HEK293 (cell line): ENCODE measurements around the gene SPRN.

Experiments
- AEBP2 ChIP-seq: fragments of 450-650 bp; formaldehyde crosslinking; IDR thresholded peaks from 2 replicates; pipeline ENCODE4 v1.5.1; 2016; ENCODE audit warnings: missing biosample characterization, missing genetic modification characterization, borderline replicate concordance
- HOXA7 ChIP-seq: sonication (generic); formaldehyde crosslinking; IDR thresholded peaks from 2 replicates; pipeline ENCODE4 v1.8.1; 2022; ENCODE audit warnings: missing genetic modification reagents, borderline replicate concordance
- HOXC10 ChIP-seq: sonication (generic); formaldehyde crosslinking; IDR thresholded peaks from 2 replicates; pipeline ENCODE4 v1.8.1; 2023; ENCODE audit warnings: mild to moderate bottlenecking, missing genetic modification reagents
- PATZ1 ChIP-seq: fragments of 450-650 bp; formaldehyde crosslinking; IDR thresholded peaks from 2 replicates; pipeline ENCODE4 v1.5.1; 2016; ENCODE audit warnings: missing biosample characterization, missing genetic modification characterization
- PRDM1 ChIP-seq: fragments of 450-650 bp; formaldehyde crosslinking; IDR thresholded peaks from 2 replicates; pipeline ENCODE4; 2016; ENCODE audit warnings: missing biosample characterization, missing genetic modification characterization
- PRDM10 ChIP-seq: fragments of 450-650 bp; formaldehyde crosslinking; IDR thresholded peaks from 2 replicates; pipeline ENCODE4 v1.5.1; 2016; ENCODE audit warnings: missing biosample characterization, missing genetic modification characterization
- SCRT1 ChIP-seq: fragments of 450-650 bp; formaldehyde crosslinking; IDR thresholded peaks from 2 replicates; pipeline ENCODE4 v1.5.1; 2016; ENCODE audit warnings: missing biosample characterization, missing genetic modification characterization, borderline replicate concordance
- SP3 ChIP-seq: fragments of 450-650 bp; formaldehyde crosslinking; IDR thresholded peaks from 2 replicates; pipeline ENCODE4 v1.5.1; 2016; ENCODE audit warnings: missing biosample characterization, missing genetic modification characterization
- YY1 ChIP-seq: fragments of 450-650 bp; formaldehyde crosslinking; IDR thresholded peaks from 2 replicates; pipeline ENCODE4 v1.5.1; 2018; ENCODE audit warnings: missing biosample characterization, missing genetic modification characterization
- ZBTB44 ChIP-seq: fragments of 450-650 bp; IDR thresholded peaks from 2 replicates; pipeline ENCODE4 v1.5.1; 2018; ENCODE audit warnings: missing biosample characterization, mild to moderate bottlenecking, missing genetic modification characterization
- ZNF112 ChIP-seq: fragments of 450-650 bp; formaldehyde crosslinking; IDR thresholded peaks from 2 replicates; pipeline ENCODE4 v1.5.0; 2017; ENCODE audit warnings: missing biosample characterization, missing genetic modification characterization
- ZNF114 ChIP-seq: fragments of 450-650 bp; formaldehyde crosslinking; IDR thresholded peaks from 2 replicates; pipeline ENCODE4 v1.5.0; 2017; ENCODE audit warnings: missing biosample characterization, missing genetic modification characterization
- ZNF121 ChIP-seq: fragments of 450-650 bp; formaldehyde crosslinking; IDR thresholded peaks from 2 replicates; pipeline ENCODE4 v1.5.1; 2016; ENCODE audit warnings: missing biosample characterization, missing genetic modification characterization
- ZNF155 ChIP-seq: fragments of 450-650 bp; formaldehyde crosslinking; IDR thresholded peaks from 2 replicates; pipeline ENCODE4 v1.5.1; 2016; ENCODE audit warnings: missing biosample characterization, missing genetic modification characterization
- ZNF184 ChIP-seq: fragments of 450-650 bp; IDR thresholded peaks from 2 replicates; pipeline ENCODE4 v1.5.1; 2018; ENCODE audit warnings: missing biosample characterization, mild to moderate bottlenecking, missing genetic modification characterization
- ZNF202 ChIP-seq: fragments of 450-650 bp; formaldehyde crosslinking; IDR thresholded peaks from 2 replicates; pipeline ENCODE4 v1.5.1; 2016; ENCODE audit warnings: missing biosample characterization, missing genetic modification characterization, borderline replicate concordance
- ZNF248 ChIP-seq: fragments of 450-650 bp; formaldehyde crosslinking; IDR thresholded peaks from 2 replicates; pipeline ENCODE4 v1.5.1; 2017; ENCODE audit warnings: missing biosample characterization, missing genetic modification characterization
- ZNF274 ChIP-seq, 2 experiments: fragments of 200-500 bp in 1 of 2; fragments of 450-650 bp in 1 of 2; sonication (Bioruptor generic) in 1 of 2; formaldehyde crosslinking in 1 of 2; IDR thresholded peaks; 2 replicates each; pipeline versions ENCODE4 v1.5.1 to v1.6.1; 2014 to 2016; ENCODE audit warnings: borderline replicate concordance in 1 of 2, inconsistent platforms in 1 of 2, low read length in 1 of 2, missing biosample characterization in 1 of 2, missing genetic modification characterization in 1 of 2
- ZNF473 ChIP-seq: fragments of 450-650 bp; formaldehyde crosslinking; IDR thresholded peaks from 2 replicates; pipeline ENCODE4 v1.5.1; 2017; ENCODE audit warnings: missing biosample characterization, missing genetic modification characterization
- ZNF571 ChIP-seq: fragments of 450-650 bp; formaldehyde crosslinking; IDR thresholded peaks from 2 replicates; pipeline ENCODE4 v1.5.0; 2017; ENCODE audit warnings: missing biosample characterization, missing genetic modification characterization
- ZNF580 ChIP-seq: fragments of 450-650 bp; formaldehyde crosslinking; IDR thresholded peaks from 2 replicates; pipeline ENCODE4 v1.5.1; 2016; ENCODE audit warnings: missing biosample characterization, missing genetic modification characterization
- ZNF623 ChIP-seq: fragments of 450-650 bp; formaldehyde crosslinking; IDR thresholded peaks from 2 replicates; pipeline ENCODE4 v1.5.1; 2016; ENCODE audit warnings: missing biosample characterization, missing genetic modification characterization
- ZNF624 ChIP-seq: fragments of 450-650 bp; formaldehyde crosslinking; IDR thresholded peaks from 2 replicates; pipeline ENCODE4 v1.5.1; 2017; ENCODE audit warnings: missing biosample characterization, missing genetic modification characterization
- ZNF626 ChIP-seq: fragments of 450-650 bp; sonication (Bioruptor Pico); formaldehyde crosslinking; IDR thresholded peaks from 2 replicates; pipeline ENCODE4 v1.5.1; 2018; ENCODE audit warnings: missing biosample characterization, missing genetic modification characterization, inconsistent platforms
- ZNF629 ChIP-seq: fragments of 450-650 bp; formaldehyde crosslinking; IDR thresholded peaks from 2 replicates; pipeline ENCODE4 v1.5.1; 2017; ENCODE audit warnings: missing biosample characterization, missing genetic modification characterization
- ZNF701 ChIP-seq: fragments of 450-650 bp; formaldehyde crosslinking; IDR thresholded peaks from 2 replicates; pipeline ENCODE4 v1.5.1; 2016; ENCODE audit warnings: missing biosample characterization, missing genetic modification characterization
- ZSCAN18 ChIP-seq: fragments of 450-650 bp; formaldehyde crosslinking; IDR thresholded peaks from 2 replicates; pipeline ENCODE4 v1.5.1; 2016; ENCODE audit warnings: missing biosample characterization, missing genetic modification characterization
- ZXDB ChIP-seq: fragments of 450-650 bp; formaldehyde crosslinking; IDR thresholded peaks from 2 replicates; pipeline ENCODE4 v1.5.1; 2016; ENCODE audit warnings: missing biosample characterization, missing genetic modification characterization

The SPRN gene

GRCh38 chr10:133394064-133394663, 30.3 kb downstream of the SPRN start, which contains the start of gene MTG1 (continued):
- TF ChIP-seq AEBP2 (tag by site-specific recombination) (no peak), ZNF114 (tag by site-specific recombination) (no peak), ZNF248 (tag by site-specific recombination) (no peak), ZNF184 (tag by site-specific recombination) (no peak), ZNF202 (tag by site-specific recombination) (no peak), ZNF626 (tag by site-specific recombination) (no peak), ZNF624 (tag by site-specific recombination) (no peak), HOXA7 (no peak), ZNF701 (tag by site-specific recombination) (no peak), ZNF629 (tag by site-specific recombination) (peak; percentile 62), ZXDB (tag by site-specific recombination) (peak; percentile 91), ZNF623 (tag by site-specific recombination) (no peak), PATZ1 (tag by site-specific recombination) (peak; percentile 77), HOXC10 (CRISPR knock-in tag) (no peak), ZNF155 (no peak), ZSCAN18 (tag by site-specific recombination) (no peak), SCRT1 (tag by site-specific recombination) (no peak), ZNF571 (tag by site-specific recombination) (no peak), ZNF580 (tag by site-specific recombination) (peak; percentile 68; the same call in 1 of the 2 replicates), PRDM10 (tag by site-specific recombination) (no peak), ZNF274 (IDR thresholded peaks at IDR 0.05; ENCODE audit: low read length) (no peak), ZNF274 (tag by site-specific recombination; IDR thresholded peaks at IDR 0.05; ENCODE audit: borderline replicate concordance) (no peak), ZNF112 (tag by site-specific recombination) (no peak), ZBTB44 (tag by site-specific recombination) (no peak), SP3 (tag by site-specific recombination) (peak; percentile 95), ZNF121 (tag by site-specific recombination) (no peak), ZNF473 (tag by site-specific recombination) (no peak), PRDM1 (tag by site-specific recombination) (no peak), YY1 (peak; percentile 90)
